Esophagus squamous epithelium (tissue), 5 donors: ENCODE data around the gene RASGEF1C. TPM values are rescaled to one million over a fixed set of nuclear protein-coding genes. Genes with fewer than 3 reads are reported as not detected.

Source experiments
- DNase-seq: peaks from one replicate; lab custom pipeline; 2025; lab: John Stamatoyannopoulos, UW
- H3K27ac ChIP-seq, 4 donors: fragments of 200-600 bp; sonication (generic); one replicate each; pipeline ENCODE4 v1.5.1; 2016 to 2019; ENCODE audit warnings: mild to moderate bottlenecking in 1 of 4
- H3K27me3 ChIP-seq, 4 donors: fragments of 200-600 bp; sonication (generic); 1 replicate in 3 of 4; 2 replicates in 1 of 4; pipeline versions ENCODE4 v1.5.1 to v1.6.0; 2017 to 2021; ENCODE audit warnings: antibody characterized with exemption in 1 of 4
- H3K36me3 ChIP-seq, 3 donors: fragments of 200-600 bp; sonication (generic); one replicate each; pipeline ENCODE4 v1.5.1; 2016 to 2019
- H3K4me1 ChIP-seq, 3 donors: fragments of 200-600 bp; sonication (generic); one replicate each; pipeline ENCODE4 v1.5.1; 2017 to 2019
- H3K4me3 ChIP-seq, 4 donors: fragments of 200-600 bp; sonication (generic); 1 replicate in 3 of 4; 2 replicates in 1 of 4; pipeline ENCODE4 v1.5.1; 2016 to 2019; ENCODE audit warnings: mild to moderate bottlenecking in 2 of 4, moderate library complexity in 1 of 4
- H3K9me3 ChIP-seq, 3 donors: fragments of 200-600 bp; sonication (generic); one replicate each; pipeline ENCODE4 v1.5.1; 2016 to 2019
- POLR2A ChIP-seq, 4 donors: fragments of 450-650 bp; IDR thresholded peaks; one replicate each; pipeline ENCODE4 v1.6.1; 2017; ENCODE audit warnings: antibody characterized with exemption in 4 of 4, mild to moderate bottlenecking in 4 of 4, moderate library complexity in 3 of 4
- WGBS, 2 donors: methylation state at CpG; one replicate each; pipeline ENCODE4 v1.1.5; 2018; 5-methylcytosine and 5-hydroxymethylcytosine counted together
- intact Hi-C: fragments of 100-400 bp; cut with DNase I; formaldehyde crosslinking; loops from one replicate; pipeline ENCODE4 v1.15.0; 2022
- total RNA-seq, 4 donors: library from RNA; depleted of rRNA; stranded (reverse); fragments of >200 nt; gene quantifications; one replicate each; pipeline ENCODE4 v1.1.0, GENCODE V29; 2016
- TF ChIP-seq, protein P1 (sequence below), 6 experiments: fragments of 450-650 bp in 4 of 6; fragments of 200-600 bp in 2 of 6; sonication (generic) in 2 of 6; IDR thresholded peaks; one replicate each; pipeline ENCODE4 v1.5.1; 2016 to 2019; ENCODE audit warnings: antibody characterized with exemption in 6 of 6, mild to moderate bottlenecking in 4 of 6, moderate library complexity in 4 of 6
- donor health status: DM: yes; HTN: yes; CAD: no.

The RASGEF1C gene
- total RNA-seq, 4 donors from 2014 or later: 0.19 to 0.26 TPM; not detected in 2

GRCh38 chr5:180056153-180056552 is 152.9 kb downstream of the RASGEF1C start:
- TF ChIP-seq POLR2A (IDR thresholded peaks at IDR 0.05): no peak
- TF ChIP-seq, protein P1, sequence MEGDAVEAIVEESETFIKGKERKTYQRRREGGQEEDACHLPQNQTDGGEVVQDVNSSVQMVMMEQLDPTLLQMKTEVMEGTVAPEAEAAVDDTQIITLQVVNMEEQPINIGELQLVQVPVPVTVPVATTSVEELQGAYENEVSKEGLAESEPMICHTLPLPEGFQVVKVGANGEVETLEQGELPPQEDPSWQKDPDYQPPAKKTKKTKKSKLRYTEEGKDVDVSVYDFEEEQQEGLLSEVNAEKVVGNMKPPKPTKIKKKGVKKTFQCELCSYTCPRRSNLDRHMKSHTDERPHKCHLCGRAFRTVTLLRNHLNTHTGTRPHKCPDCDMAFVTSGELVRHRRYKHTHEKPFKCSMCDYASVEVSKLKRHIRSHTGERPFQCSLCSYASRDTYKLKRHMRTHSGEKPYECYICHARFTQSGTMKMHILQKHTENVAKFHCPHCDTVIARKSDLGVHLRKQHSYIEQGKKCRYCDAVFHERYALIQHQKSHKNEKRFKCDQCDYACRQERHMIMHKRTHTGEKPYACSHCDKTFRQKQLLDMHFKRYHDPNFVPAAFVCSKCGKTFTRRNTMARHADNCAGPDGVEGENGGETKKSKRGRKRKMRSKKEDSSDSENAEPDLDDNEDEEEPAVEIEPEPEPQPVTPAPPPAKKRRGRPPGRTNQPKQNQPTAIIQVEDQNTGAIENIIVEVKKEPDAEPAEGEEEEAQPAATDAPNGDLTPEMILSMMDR (IDR thresholded peaks at IDR 0.05): no peak
- Histone ChIP-seq H3K36me3 (no peaks in the 10 kb centered on the region), H3K9me3 (no peaks in the 10 kb centered on the region), H3K27ac (no peak overlapping the region), H3K4me1 (peaks cover 0 to 16% (median 0%) of the 10 kb centered on the region in 3 donors), H3K4me3 (no peak overlapping the region), H3K27me3 (no peaks in the 10 kb centered on the region)
- no peak for DNase-seq
- intact Hi-C loops: no loop called here
- 96 to 100% methylated on average over 1 of the region's 1 CpG for WGBS, 2 donors

- H3K36me3 ChIP-seq: no peaks in the 10 kb centered on the region
- DNase-seq: no peak
- 72 to 81% methylated on average over 6 of the region's 6 CpGs for WGBS, 2 donors
- H3K4me3 ChIP-seq: no peak overlapping the region
- intact Hi-C loops: no loop called here
- H3K27me3 ChIP-seq: no peaks in the 10 kb centered on the region
- peaks cover 0 to 16% (median 5%) of the 10 kb centered on the region in 3 donors for H3K4me1 ChIP-seq
- no peak for TF ChIP-seq POLR2A (IDR thresholded peaks at IDR 0.05)
- TF ChIP-seq, protein P1 (IDR thresholded peaks at IDR 0.05): no peak
- no peaks in the 10 kb centered on the region for H3K9me3 ChIP-seq
- no peak overlapping the region for H3K27ac ChIP-seq
Observed at GRCh38 chr5:180054226-180054625, 154.8 kb downstream of the RASGEF1C start.

DNA sequence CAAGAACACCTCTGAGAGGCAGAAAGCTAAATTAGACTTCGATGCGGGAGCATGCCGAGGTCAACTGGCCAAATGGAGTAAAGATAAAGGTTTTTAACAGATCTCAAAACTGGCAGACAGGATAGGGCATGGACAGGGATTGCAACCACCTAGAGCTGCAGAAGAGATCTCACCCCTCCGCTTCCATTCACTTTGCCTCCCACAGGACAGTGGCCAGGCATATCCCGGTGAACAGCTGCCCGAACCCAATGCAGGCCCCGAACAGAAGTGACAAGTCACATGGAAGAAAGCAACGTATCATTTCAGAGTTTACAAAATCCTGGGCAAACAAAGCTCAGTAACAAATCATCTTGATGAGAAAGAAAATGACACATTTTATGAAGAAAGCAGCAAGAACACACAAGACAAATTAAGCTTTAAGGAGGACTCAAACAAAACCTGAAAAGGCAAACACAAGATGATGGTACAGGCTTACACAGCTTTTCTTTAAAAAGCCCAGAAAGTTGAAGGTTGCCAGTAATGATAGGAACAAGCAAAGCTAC is 155.9 kb downstream of the RASGEF1C start:
- 41 to 58% methylated on average over 8 of the region's 8 CpGs for WGBS, 2 donors
- H3K27me3 ChIP-seq: no peaks in the 10 kb centered on the region
- no peaks in the 10 kb centered on the region for H3K36me3 ChIP-seq
- no peak overlapping the region for H3K4me3 ChIP-seq
- intact Hi-C loops: no loop called here
- H3K9me3 ChIP-seq: no peaks in the 10 kb centered on the region
- no peak for TF ChIP-seq POLR2A (IDR thresholded peaks at IDR 0.05)
- TF ChIP-seq, protein P1 (IDR thresholded peaks at IDR 0.05): no peak
- no peak for DNase-seq
- peaks cover 2 to 20% (median 7%) of the 10 kb centered on the region in 3 donors for H3K4me1 ChIP-seq
- no peak overlapping the region for H3K27ac ChIP-seq

DNA sequence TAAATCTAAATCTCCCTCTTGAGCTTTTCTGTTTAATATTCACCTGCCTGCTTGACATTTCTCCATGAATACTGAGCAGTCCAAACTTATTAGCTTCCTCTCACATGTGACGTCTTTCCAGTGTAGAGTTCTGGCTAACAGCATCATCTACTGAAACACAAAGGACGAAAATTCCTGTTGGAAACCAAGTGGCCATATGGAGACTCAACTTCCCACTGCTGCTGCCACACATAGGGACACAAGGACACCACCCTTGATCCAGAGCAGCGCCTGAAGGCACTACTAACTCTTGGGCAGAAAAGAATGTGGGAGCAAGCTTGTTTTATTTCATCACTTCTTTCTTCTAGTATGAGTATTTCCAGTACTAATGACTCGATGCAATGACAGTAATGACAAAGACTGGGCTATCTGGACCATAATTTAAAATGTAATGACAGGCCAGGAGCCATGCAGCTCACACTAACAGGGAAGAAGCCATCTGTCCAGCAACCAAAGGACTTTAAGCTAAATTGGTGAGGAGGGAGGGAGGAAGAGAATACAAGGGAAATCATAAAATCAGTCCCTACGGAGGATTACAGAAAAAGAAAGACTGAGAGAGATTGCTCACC is 156.7 kb downstream of the RASGEF1C start:
- Histone ChIP-seq H3K4me1 (peaks cover 2 to 29% (median 11%) of the 10 kb centered on the region in 3 donors), H3K27ac (no peak overlapping the region), H3K9me3 (no peaks in the 10 kb centered on the region), H3K27me3 (no peaks in the 10 kb centered on the region), H3K4me3 (no peak overlapping the region), H3K36me3 (no peaks in the 10 kb centered on the region)
- no peak for DNase-seq
- TF ChIP-seq, protein P1 (IDR thresholded peaks at IDR 0.05): no peak
- TF ChIP-seq POLR2A (IDR thresholded peaks at IDR 0.05): no peak
- intact Hi-C loops: no loop called here
- WGBS, 2 donors: 87 to 89% methylated on average over 5 of the region's 5 CpGs

Other genes with a start within 250 kb of the RASGEF1C start
- 10 to 100 TPM in 3 of 4 donors, 1 to 10 TPM in 1; 9.1 to 54.6 (median 19.1) TPM for gene RNF130, start 137.5 kb downstream of the RASGEF1C start, total RNA-seq
- gene MAPK9, start 82.9 kb upstream of the RASGEF1C start, total RNA-seq: 10 to 100 TPM; 14.5 to 27.3 (median 20.5) TPM
- 10 to 100 TPM in 1 of 4 donors, 1 to 10 TPM in 2, not detected in 1; 5.5 to 15.6 (median 6.4) TPM for gene GFPT2, start 144.1 kb upstream of the RASGEF1C start, total RNA-seq